Measurements from ENCODE around the gene TAAR5.
"Not testable (repeated sequence)": the region's sequence is repeated elsewhere in the genome, so short reads cannot be mapped to it uniquely, and the experiment has no call there.

Gene TAAR5, protein sequence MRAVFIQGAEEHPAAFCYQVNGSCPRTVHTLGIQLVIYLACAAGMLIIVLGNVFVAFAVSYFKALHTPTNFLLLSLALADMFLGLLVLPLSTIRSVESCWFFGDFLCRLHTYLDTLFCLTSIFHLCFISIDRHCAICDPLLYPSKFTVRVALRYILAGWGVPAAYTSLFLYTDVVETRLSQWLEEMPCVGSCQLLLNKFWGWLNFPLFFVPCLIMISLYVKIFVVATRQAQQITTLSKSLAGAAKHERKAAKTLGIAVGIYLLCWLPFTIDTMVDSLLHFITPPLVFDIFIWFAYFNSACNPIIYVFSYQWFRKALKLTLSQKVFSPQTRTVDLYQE

DNA sequence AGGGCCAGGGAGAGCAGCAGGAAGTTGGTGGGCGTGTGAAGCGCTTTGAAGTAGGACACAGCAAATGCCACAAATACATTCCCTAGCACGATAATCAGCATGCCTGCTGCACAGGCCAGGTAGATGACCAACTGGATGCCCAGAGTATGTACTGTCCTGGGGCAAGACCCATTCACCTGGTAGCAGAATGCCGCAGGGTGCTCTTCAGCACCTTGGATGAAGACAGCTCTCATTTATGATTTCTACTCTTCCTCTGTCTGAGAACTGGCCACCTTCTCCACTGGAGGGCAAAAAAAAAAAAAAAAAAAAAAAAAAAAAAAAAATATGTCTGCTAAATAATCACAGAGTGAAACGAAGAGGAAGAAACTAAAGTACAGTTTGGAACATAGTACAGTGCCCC, at the start of gene TAAR5:
TSS of gene TAAR5 (minus strand) at position 288 of the 400 bp plus-strand sequence. CDS start at position 233, 55 bp downstream.
- DNase-seq (ENCODE audit: low read depth), result no peak

DNA sequence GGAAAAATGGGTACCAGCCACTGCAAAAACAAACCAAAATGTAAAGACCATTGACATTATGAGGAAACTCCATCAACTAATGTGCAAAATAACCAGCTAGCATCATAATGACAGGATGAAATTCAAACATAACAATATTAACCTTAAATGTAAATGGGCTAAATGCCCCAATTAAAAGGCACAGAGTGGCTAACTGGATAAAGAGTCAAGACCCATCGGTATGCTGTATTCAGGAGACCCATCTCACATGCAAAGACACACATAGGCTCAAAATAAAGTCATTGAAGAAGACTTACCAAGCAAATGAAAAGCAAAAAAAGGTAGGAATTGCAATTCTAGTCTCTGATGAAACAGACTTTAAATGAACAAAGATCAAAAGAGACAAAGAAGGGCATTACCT, 47.6 kb upstream of the TAAR5 start:
- DNase-seq (ENCODE audit: low read depth), result not testable (repeated sequence)

DNA sequence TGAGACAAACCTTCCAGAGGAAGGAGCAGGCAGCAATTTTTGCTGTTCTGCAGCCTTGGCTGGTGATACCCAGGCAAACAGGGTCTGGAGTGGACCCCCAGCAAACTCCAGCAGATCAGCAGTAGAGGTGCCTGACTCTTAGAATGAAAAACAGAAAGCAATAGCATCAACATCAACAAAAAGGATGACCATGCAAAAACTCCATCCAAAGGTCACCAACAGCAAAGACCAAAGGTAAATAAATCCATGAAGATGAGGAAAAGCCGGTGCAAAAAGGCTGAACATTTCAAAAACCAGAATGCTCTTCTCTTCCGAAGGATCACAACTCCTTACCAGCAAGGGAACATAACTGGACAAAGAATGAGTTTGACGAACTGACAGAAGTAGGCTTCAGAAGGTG, 46.4 kb upstream of the TAAR5 start:
- DNase-seq (ENCODE audit: low read depth), result not testable (repeated sequence)

DNA sequence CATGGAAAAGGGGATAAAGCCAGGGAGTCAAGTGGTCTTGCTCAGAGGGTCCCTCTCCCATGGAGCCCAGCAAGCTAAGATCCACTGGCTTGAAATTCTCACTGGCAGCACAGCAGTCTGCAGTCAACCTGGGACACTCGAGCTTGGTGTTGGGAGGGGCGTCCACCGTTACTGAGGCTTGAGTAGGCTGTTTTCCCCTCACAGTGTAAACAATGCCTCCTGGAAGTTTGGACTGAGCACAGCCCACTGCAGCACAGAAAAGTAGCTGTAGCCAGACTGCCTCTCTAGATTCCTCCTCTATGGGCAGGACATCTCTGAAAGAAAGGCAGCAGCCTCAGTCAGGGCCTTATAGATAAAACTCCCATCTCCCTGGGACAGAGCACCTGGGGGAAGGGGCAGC, 45.7 kb upstream of the TAAR5 start:
- not testable (repeated sequence) for DNase-seq (ENCODE audit: low read depth)

- DNase-seq (ENCODE audit: low read depth), result no peak
Measured at GRCh38 chr6:132634796-132635195, 45.3 kb upstream of the TAAR5 start.

DNA sequence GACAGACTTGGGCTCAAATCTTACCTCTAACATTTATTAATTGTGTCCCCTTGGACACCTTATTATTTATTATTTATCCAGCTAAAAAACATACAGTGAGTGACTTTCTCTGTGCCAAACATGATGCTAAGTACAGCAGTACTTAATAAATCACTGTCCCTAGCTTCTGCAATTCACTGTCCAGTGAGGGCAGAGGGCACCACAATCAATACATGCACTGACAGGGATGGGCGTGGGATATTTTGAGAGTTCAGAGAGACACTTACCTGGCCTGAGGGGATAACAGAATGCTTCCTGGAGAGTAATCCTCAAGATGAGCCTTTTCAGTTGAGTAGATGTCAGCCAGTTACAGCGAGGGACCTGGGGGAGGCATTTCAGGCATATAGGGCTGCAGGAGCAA, 43.8 kb upstream of the TAAR5 start:
- no peak for DNase-seq (ENCODE audit: low read depth)

DNA sequence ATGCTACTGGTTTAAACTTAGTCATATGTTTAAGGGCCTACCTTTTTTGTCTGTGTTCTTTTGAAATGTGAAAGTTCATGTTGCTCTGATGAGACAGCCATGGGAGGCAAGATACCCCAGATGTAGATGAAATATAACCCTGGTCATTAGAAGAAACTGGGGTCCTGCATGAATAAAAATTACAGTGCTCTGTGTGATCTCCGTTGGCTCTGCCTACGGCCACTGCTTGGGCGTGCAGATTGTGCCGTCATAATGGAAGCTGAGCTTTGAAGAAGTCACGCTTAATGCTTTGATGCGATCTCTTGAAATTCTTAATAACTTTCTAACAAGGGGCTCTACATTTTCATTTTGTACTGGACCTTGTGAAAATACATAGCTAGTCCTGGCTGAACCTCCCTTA, 34.6 kb upstream of the TAAR5 start, which contains the start of gene TAAR2:
TSS of gene TAAR2 (minus strand) at position 101 of the 400 bp plus-strand sequence. CDS start at position 101, 0 bp downstream.
- DNase-seq (ENCODE audit: low read depth), result no peak

DNA sequence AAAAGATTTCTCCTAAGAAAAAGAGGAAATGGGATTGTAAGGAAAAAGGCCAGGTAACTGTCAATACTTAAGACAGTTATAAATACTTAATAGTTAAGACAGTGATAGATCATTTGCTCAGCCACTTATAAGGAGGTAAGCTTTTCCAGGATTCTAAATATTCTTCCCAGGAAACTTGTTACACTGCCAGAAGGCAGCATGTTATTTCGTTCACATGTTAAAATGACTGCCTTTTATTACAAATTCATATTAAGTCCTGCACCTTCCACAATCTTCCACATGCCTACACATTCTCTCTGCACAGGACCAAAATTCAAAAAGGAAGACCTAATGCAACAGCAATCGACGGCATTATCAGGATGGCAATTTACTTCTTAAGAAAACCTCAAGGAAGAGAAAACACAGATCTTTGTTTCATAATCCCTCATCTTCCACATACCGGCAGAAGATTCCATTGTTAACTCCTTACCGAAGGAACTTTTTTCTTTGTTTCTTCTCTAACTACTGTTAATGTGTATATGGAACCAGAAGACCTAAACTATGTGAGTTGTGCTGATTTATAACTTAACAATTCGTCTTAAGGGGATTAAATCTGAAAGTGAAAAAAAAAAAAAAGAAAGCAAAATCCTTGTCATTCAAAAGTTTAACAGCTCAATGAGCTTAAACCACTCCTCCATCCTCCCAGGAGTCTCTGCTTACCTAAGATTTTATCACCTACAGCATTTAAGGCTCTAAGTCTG, 33.7 kb upstream of the TAAR5 start:
- no peak for DNase-seq (ENCODE audit: low read depth)

- DNase-seq (ENCODE audit: low read depth), result no peak
Measured at GRCh38 chr6:132616677-132617076, 27.1 kb upstream of the TAAR5 start.

DNA sequence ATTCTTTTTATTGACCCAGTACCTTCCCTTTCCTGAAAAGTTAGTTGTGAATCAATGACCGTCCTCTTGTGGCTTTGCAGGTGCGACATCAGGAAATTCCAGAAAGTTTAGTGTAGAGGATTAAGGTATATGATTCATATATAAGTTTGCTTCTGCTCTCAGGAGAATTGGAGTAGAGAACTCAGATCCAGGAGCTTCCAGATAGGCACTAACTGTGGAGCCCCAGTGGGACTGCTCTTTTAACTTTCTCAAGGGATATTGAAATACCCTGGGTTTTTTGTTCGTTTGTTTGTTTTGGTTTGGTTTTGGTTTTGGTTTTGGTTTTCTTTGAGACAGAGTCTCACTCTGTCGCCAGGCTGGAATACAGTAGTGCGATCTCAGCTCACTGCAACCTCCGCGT, 25.0 kb upstream of the TAAR5 start:
- DNase-seq (ENCODE audit: low read depth), result no peak

DNA sequence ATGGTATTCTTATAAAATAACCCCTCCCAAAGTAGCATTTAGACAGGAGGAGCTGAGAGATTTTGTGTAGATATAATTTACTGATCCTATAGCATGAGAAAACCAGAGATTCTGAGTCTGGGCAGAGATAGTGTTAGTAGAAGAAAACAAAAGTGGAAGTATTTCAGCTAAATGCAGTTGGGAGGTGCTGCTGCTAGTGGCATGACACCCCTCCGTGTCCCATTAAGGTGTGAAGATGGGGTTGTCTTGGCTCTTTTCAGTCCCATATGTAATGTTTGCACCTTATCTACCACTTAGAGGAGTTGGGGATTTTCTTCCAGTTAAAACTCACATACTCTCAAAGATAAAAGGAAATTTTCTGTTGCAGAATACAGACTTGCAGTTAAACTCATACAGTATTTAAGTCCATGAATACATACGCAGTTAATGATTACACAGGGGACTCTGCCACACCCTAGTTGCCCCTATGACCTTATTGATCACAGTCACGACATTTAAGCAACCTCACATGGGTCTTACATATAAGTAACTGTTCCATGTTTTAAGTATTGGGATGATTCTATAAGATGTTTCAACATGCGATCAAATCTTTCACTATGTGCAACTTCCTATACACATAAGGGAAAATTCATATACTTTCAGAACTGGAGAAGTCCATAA, 23.0 kb upstream of the TAAR5 start:
- no peak for DNase-seq (ENCODE audit: low read depth)

GRCh38 chr6:132611616-132612015, 22.1 kb upstream of the TAAR5 start:
- DNase-seq (ENCODE audit: low read depth), result no peak

DNA sequence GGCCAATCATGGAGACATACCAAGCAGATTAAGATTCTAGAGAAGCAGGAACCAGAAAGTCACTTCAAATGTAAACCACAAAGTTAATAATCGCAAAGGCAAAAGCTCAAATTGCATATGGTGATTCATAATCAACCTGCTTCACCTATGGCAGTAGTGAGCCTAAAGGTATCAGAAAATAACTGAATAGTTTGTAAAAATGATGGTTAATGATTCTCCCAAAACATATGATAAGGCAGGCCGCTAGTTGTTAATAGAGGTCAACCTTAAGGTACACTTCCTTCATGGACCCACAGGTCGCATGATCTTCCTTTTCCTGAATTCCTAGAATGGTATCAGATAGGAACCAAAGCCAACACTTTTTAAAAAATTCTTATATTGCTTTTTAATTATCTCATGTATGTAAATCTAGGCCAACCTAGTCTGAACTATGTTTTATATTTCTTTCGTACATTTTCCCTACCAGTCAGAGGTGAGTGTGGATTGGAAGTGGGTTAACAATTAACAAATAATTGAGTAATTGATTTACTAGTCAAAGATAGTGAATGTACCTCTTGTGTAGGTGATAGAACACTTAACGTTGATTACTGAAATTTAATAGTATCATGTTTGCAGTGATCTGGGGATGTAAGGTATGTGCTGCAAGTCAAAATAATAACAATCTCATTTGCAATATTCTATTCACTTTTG, 18.1 kb upstream of the TAAR5 start:
- no peak for DNase-seq (ENCODE audit: low read depth)

DNA sequence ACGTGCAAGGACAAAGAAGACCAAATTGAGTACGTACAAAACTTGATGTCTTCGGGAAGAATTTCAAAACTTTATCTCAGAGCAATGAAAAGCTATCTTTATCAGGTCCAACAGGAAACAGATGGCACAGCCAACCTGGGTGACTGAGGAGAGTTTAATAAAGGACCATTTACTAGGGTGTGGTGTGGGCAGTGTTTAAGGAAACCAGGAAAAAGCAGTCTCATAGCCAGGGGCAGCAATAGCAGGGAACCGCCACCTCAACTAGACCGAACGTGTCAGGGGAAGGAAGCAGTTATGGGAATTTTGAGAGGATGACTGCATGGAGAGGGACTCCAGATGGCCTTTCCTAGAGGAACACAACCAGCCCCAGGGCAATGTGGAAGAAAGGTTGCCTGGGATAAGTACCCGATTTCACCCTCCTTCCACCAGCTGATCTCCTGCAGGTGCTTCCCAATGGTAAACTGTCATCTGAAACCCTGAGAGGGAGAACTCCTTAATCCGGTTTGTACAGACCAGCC, 15.2 kb upstream of the TAAR5 start:
- DNase-seq (ENCODE audit: low read depth), result no peak

- DNase-seq (ENCODE audit: low read depth), result not testable (repeated sequence)
Measured at GRCh38 chr6:132600900-132601299, 11.4 kb upstream of the TAAR5 start.

GRCh38 chr6:132598473-132598872, 8.9 kb upstream of the TAAR5 start:
- no peak for DNase-seq (ENCODE audit: low read depth)

DNA sequence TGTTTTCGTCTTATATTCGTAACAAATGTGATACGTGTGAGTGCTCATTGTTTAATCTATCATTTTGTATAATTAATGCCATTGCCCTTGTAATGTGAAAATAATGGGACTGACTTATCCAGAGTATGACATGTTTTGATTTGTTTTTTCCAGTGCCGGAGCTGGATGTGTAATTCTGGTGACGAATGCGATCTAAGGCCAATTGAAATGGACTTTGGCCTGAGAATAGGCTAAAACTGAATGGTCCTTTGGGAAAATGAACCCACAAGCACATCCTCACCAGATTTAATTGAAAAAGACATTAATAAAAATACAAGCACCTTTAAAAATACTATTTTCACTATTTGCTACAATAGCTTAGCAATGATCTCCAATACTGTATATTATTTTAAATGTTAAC, 6.7 kb upstream of the TAAR5 start:
- no peak for DNase-seq (ENCODE audit: low read depth)

DNA sequence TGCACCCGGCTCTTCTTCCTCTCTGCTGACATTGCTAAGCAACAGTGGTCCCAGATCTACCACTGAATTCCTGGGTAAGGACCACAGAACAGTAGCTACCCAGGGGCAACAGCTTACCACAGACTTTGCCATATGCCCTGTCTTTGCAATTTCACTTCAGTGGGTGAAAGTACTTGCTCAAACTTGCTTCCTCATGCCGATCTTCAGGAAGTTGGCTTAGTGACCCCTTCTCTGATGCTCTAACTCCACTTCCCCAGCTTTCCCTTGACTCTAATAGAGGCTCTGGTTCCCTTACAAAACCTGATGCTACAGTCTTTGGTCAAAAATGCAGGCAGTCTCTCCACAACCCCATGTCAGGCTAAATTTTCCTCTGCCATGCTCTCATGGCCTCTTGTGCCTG, 3.3 kb upstream of the TAAR5 start:
- DNase-seq (ENCODE audit: low read depth), result no peak

GRCh38 chr6:132590362-132590761, 821 bp upstream of the TAAR5 start:
- no peak for DNase-seq (ENCODE audit: low read depth)

DNA sequence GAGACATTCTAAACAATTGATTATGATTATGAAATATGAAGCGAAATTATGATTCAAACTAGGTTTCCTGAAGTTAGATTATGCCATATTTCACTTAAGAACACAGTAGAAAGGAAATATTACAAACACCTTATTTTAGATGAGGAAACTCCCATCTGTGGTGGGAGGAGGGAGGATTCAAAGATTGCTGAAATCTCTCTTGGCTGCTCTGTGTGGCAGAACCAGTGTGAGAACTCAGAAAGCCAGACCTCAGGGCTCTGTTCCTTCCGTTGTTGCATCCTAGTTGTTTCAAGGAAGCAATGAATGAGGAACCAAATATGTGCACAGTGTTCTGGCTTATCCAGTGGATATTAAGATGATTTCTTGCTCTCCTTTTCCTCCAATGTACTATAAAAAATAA, 2.1 kb downstream of the TAAR5 start:
- no peak for DNase-seq (ENCODE audit: low read depth)

GRCh38 chr6:132584698-132585097, 4.8 kb downstream of the TAAR5 start:
- no peak for DNase-seq (ENCODE audit: low read depth)

GRCh38 chr6:132571774-132572173, 17.8 kb downstream of the TAAR5 start:
- DNase-seq (ENCODE audit: low read depth), result no peak

Measured in T-helper 22 cell (primary cell).